Iris pigment epithelial cell (primary cell): ENCODE data around the gene HOXD9.

ENCODE experiments used
- DNase-seq: peaks from one replicate; pipeline ENCODE4 v3.0.0-alpha.2; 2011; ENCODE audit warnings: low read depth

The HOXD9 gene

DNA sequence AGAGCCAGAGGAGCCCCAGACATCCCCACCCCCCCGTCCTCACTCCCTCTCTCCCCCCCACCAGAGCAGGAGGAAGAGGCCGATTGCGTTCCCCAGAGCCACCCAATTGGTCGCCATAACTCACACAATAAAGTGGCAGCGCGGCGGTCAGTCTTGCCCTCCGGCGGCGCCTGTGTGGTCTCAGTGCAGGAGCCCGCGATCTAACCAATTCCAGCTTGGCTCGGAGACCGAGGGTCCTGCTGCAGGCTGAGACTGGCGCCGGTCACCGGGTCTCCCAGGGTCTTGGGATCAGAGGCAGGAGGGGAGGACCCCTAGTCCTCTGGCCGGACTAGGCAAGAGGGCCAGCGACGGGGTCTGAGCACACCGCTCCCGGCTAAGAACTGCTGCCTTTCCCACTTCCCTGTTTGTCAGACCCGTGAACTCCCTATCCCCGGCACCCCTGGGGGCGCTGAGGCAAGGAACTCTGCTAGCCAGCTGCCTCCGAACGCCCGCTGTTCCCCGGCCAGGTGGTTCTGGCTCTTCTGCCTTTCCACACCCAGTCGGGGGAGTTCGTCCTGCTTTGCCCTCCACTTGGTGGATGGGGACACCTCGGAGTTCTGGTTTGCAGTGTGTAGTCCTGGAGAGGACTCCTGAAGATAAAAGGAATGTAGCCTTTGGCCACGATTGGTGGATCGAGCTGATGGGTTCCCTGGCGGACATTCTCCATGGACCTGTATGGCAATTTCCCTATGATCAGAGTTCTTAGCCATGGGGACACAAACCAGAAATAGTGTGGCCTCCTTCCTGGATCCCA is 24.0 kb upstream of the HOXD9 start:
- no peak for DNase-seq

DNA sequence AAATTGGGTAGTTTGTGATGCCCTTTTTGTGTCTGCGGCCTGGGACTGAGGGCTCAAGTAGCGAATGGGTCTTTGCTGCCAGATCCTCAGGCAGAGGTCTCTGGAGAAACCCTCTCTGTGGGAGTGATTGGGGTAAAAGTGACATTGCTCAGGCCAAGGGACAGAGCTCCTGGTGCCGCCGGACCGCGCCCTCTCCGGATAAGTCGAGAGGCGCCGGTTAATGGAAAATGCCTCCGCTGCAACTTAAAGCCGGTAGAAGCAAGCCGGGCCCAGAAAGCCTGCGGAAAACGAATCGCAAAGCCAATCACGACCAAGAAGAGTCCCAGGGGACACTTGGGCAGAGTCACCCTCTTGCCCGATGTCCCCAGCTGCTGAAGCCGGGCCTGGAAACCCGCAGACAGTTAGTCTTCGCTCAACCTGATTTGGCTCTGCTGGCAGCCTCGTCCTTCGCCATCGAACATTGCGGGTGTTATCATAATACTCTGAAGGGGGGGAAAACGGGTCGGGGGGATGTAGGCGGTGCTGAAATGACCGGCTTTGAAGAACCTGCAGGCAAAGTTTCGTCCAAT is 23.3 kb upstream of the HOXD9 start:
- DNase-seq: no peak

DNA sequence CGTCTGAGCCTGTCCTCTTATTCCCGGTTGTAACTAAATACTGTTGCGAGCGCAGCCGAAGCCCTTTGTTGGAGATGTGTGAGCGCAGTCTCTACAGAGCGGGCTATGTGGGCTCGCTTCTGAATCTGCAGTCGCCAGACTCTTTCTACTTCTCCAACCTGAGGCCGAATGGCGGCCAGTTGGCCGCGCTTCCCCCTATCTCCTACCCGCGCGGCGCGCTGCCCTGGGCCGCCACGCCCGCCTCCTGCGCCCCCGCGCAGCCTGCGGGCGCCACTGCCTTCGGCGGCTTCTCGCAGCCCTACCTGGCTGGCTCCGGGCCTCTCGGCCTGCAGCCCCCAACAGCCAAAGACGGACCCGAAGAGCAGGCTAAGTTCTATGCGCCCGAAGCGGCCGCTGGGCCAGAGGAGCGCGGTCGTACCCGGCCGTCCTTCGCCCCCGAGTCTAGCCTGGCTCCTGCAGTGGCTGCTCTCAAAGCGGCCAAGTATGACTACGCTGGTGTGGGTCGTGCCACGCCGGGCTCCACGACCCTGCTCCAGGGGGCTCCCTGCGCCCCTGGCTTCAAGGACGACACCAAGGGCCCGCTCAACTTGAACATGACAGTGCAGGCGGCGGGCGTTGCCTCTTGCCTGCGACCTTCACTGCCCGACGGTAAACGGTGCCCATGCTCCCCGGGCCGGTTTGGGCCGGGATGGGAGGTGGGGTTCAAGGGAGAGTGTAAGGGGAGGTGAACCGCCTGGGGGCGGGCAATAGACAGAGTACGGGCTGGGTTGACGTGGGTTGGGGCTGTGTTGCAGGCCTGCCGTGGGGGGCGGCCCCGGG is 22.6 kb upstream of the HOXD9 start, which contains the start of gene HOXD12:
Gene HOXD12 (plus strand): TSS at position 68 of the 819 bp plus-strand sequence. CDS start 7 bp downstream, at position 75.
- DNase-seq: no peak

DNA sequence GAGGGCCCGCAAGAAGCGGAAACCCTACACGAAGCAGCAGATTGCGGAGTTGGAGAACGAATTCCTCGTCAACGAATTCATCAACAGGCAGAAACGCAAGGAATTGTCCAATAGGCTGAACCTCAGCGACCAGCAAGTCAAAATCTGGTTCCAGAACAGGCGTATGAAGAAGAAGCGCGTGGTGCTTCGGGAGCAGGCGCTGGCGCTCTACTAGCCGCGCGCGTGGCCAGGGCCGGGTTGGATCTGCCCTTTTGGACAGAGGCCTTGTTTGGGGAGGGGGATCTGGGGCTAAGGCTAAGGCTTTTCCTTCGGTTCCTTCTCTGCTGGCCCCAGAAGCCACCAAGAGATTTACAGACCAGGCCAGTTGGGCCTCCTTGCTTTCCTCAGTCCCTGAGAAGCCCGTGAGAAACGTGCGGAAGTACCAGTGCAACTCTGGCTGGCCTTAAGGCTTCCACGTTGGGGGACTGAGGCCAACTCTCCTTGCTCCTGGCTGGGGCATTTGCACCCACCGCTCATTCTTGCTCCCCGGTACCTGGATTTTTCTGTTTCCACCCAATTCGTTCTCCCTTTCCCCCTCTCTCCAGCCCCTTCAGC is 21.9 kb upstream of the HOXD9 start:
- no peak for DNase-seq

DNA sequence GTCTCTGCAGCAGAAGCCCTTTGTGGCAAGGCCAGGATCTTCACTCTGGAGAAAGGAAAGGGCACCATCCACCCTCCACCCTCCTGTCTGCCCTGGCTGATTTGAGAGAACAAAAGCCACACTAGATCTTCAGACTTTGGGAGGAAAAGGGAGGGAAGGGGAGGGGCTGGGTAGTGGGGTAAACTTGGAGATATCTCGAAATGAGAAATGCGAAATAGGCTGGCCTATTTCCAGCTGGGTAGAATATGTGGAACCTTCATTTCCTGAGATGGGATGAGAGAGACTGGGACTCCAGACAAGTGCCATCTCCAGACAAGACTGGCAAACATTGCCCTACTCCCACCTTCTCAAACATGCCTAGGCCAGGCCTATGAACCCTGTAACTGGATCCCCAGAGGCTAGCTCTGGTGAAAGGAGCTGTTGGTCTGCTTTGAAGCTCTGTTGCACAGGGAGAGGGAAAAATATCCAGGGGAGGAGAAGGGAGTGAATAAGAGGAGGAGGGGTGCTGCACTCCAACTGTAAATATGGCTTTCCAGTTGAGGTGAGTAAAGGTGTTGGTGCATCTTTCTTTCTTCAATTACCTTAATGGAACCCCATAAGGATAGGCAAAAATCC is 21.2 kb upstream of the HOXD9 start:
- no peak for DNase-seq

DNA sequence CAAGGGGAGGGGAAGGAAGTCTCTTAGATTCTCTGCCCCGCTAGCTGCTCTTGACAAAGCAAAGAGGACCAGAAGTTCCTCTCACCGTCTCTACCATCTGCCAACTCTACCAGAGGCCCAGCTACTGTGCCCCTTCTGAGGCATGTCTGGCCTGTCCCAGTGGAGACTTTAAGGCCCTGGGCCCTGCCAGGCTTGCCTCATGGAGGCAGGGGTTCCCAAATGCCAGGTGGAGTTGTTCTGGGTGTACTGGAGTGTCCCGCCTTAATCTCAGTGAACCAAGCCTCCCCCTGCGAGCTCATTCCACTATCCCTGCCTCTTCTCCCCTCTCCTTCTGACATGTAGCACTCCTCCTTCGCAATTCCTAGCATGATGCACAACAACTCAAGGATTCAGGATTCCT is 20.7 kb upstream of the HOXD9 start:
- no peak for DNase-seq

DNA sequence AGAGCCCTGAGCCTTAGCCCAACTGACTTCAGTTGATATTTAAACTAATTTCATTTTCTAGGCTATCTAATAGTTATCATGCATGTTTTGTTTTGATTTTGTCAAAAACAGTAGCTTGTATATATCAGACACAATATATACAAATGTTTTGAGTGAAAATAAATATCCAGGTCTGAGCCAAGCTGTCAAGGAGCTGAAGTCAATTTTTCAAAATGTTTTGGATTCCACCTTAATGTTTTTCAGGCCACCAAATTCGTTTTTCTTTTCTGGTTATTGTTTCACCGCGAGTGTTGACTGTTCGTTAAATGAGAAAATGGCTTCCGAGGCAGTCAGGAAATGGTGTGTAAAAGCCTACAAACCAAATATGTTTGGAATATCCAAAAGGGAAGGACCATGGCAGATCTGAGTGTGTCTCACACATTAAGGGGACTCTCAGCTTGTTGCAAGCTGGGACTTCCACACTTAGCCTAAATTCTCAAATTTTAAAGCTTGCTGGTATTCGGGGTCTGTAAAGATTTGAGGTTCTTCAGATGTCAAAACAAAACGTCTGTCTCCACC is 20.1 kb upstream of the HOXD9 start:
- DNase-seq: no peak

DNA sequence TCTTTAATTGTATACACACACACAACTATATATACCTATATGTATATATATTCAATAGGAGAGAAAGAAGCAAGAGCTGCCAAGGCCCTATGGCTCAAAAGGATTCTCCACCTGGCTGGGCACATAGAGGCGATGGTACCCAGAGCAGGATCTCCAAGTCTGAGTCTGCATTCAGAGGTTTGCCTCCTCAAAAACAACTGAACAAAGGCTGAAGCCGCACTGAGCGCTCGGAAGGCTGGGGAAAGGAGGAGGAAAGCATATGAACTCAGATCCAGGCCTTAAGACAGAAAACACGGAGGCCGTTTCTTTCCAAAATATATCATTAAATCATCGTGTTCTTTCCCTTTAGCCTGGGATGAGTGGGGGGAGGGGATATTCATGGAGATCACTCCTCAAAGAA is 19.3 kb upstream of the HOXD9 start:
- DNase-seq: no peak

DNA sequence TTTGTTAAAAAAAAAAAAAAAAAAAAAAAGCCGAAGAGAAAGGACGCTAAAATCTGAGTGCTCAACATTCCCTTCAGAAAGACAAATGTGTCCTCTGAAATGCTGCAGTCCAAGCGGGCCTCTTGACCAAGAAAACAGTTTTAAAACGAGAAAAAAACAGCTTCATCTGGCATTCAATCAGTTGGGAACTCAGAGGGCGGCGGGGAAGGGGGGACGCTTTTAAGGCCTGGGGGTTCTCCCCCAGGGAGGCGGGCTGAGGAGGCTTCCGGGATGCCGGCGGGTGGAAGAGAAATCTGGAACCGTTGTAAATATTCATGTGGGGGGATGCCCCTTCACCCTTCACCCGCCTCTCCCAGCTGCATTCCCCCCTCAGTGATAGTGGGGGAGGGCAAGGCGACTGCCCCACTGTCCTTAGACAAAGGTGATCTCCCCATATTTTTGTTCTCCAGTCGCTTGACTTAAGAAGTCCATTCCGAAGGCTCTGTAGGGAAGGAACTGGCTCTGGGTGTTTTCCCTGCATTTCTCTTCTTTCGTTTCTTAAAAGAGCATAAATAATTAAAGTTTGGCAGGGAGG is 18.7 kb upstream of the HOXD9 start:
- no peak for DNase-seq

DNA sequence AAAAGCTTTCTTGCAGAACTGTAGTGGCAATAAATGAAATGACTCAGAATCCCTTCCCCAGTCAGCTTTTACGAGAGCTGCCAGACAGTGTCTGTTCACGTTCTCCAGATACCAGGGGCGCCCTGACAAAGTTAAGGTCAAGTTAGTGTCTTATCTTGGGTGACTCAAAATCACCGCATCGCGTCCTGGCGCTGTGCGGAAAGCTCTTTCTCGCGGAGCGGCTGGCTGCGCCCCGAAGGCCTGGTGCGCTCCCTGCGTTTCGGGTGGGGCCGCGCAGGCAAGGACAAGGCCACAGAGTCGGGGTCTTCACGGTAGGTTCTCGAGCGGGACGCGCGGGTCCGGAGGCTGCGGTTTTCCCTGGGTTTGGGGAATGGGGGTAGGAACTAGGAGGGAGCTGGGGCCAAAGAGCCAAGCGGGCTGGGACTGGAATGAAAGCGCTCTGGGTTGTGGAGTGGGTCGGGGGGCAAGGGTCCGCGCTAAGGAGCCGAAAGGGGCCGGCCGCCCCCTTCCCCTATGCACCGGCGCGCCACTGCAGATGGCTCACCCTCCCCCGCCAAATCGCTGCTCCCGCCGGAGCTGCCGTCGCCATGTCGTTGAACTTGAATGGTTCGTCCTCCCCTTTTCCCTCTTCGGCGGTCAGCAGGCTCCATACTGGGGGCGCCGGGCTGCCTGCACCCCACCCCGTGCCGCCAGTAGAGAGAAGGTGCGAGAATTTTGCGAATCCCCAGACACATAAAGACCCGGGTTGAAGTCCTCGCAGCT is 18.0 kb upstream of the HOXD9 start:
- no peak for DNase-seq

DNA sequence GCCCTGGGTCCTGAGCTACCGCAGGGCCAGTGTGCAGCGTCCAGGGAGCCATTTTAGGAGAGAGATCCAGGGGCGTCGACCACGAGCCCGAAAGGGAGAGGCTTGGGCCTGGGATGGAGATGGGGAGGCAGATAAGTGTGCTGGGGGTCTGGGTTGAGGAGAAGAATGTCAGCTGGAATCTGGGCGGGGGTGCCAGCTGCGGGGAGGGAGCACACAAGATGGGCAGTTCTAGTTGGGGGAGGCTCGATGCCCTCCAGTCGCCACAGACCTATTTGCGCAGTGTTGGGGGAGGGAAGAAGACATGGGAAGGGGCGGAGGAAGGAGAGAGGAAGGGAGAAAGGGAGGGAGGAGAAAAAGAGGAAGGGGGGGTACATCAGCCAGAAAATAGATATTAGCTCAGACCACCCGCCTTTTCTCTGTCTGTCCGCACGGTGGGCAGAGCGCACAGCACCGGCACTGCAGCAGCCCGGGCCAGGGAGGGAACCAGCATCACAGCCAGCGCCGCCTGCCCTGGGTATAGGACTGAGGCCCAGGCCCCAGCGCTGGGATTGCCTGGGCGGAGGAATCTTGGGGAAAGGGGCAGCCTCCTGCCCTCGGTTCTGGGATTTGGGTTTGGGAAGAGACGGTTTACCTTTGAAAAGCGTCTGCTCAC is 17.3 kb upstream of the HOXD9 start:
- no peak for DNase-seq

DNA sequence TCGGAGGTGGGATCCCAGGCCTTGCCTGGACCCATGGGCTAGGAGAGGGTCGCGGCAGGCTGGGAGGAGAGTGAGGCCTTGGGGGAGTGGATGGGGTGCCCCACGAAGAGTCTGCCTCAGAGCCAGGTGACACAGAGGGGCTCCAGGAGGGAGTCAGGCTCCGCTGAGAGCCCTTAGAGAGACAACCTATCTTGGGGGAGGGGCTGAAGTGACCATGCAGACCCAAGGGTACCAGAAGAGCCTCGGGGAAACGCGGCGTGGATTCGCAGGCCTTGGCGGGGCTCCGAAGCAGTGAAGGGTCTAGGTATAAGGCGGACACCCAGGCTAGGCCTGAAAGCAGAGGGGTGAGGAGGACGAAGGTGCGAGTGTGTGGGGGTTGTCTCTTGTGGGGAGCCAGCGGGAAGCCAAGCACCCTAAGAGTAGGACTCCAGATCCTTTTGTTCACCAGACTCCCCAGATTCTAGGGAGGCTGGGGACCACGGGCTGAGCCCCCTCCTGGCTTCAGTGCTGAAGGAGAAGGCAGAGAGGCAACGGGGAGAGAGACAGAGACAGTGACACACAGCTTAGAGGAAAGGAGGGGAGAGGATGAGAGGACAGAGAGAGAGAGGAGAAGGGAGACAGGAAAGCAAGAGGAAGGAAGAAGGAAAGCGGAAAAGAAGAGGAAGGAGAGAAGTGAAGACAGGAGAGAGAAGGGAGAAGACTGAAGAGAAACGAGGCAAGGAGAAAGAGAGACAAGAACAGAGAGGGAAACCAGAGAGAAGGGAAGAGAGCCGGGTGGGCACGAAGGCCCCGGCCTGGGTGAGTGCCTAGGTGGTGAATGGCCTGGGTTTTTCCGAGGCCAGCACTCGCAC is 16.6 kb upstream of the HOXD9 start:
- no peak for DNase-seq

DNA sequence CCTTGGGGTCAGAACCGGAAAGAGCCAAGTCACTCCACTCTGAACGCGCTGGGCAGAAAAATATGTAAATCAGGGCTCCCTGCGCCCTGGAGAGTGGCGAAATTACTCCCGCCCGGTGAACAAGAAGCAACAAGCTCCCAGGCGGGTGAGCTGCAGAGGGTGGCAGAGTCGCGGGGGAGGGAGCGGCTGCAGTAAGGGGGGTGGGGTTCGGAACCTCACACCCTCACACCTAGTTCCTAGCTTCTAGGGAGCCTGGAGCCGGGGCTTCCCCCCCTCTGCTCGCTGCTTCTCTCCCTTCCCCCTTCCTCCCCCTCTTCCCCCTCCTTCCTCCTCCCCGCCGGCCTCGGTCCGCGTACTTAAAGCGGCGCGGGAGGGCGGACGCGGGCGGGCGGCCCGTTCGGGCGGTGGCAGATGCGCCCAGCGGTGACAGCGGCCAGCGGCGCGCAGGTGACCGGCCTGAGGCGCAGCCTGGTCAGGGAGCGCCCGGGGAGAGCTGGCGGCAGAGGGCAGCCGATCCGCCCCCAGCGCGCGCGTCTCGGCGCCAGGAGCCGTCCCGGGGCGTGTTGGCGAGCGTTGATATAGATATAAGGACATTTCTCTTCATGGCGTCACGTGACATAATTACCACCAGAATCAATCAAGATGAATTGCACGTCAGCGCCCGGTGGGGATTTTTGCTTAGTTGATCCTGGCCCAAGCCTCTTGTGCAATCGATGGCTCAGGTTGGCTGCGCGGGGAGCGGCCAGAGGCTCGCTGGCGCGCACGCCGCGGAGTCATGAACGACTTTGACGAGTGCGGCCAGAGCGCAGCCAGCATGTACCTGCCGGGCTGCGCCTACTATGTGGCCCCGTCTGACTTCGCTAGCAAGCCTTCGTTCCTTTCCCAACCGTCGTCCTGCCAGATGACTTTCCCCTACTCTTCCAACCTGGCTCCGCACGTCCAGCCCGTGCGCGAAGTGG is 15.7 kb upstream of the HOXD9 start, which contains the start of gene HOXD11:
Gene HOXD11 (plus strand): TSS at position 700 of the 959 bp plus-strand sequence. CDS start 76 bp downstream, at position 776.
- no peak for DNase-seq

DNA sequence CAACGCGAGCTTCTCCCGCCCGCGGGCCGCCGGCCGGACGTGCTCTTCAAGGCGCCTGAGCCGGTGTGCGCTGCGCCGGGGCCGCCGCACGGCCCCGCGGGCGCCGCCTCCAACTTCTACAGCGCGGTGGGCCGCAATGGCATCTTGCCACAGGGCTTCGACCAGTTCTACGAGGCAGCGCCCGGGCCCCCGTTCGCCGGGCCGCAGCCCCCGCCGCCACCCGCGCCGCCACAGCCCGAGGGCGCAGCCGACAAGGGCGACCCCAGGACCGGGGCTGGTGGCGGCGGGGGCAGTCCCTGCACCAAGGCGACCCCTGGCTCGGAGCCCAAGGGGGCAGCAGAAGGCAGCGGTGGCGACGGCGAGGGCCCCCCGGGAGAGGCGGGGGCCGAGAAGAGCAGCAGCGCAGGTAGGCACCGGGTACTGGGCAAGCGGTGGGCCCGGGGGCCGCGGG is 14.8 kb upstream of the HOXD9 start:
- DNase-seq: no peak

DNA sequence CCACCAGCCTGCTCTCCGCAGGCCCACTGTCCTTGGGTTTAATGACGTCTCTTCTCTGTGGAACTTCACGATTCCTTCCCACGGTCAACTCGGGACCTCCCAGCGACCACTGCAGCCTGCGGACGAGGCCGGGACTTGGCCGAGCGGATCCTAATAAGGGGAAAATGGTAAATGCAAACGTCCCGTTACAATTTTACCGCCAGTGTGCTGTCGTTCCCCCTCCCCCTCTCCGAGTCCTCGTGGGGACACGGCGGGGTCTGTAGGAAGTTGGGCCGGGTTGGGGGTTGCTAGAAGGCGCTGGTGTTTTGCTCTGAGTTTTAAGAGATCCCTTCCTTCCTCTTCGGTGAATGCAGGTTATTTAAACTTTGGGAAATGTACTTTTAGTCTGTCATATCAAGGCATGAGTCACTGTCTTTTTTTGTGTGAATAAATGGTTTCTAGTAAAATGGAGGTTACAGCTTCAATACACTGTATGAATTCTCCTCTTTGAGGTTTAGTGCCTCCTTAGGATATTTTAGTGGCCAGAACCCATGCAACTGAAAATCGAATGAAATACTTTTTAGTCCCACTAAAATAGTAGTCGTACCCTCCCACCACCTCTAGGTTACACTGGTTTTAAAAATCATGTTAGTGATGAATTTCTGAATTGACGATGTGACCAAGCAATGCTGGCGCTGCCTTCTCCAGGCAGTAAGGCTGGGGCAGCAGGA is 13.2 kb upstream of the HOXD9 start:
- DNase-seq: no peak

DNA sequence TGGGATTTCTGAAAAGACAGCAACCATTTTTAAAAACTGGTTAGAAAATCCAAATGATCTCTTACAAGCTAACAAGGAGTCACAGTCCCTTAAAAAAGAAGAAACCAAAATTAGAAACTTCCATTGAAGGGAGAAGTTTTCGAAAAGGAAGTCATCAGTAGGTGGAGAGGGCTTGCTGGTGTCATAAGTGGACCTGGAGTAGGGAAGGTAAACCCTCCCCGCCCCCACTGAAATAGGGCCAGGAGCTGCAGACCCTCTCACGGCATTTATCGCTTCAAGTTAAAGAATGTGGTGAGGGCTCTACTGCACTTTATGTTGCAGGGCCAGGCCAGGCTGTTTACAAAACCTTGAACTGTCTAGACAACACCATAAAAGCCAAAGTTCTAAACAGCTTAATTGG is 12.6 kb upstream of the HOXD9 start:
- no peak for DNase-seq
